Breast epithelium (tissue), 4 donors: ENCODE data around the gene ANTXR1. TPM values are rescaled to one million over a fixed set of nuclear protein-coding genes. Genes with fewer than 3 reads are reported as not detected.

Source experiments
- DNase-seq, 2 donors: peaks; one replicate each; pipeline ENCODE4 v3.0.0-alpha.2; 2019; ENCODE audit warnings: low spot score in 2 of 2
- H3K27ac ChIP-seq, 2 donors: fragments of 200-600 bp; sonication (generic) in 1 of 2; one replicate each; pipeline ENCODE4 v1.5.1; 2016 to 2019; ENCODE audit warnings: mild to moderate bottlenecking in 1 of 2
- H3K27me3 ChIP-seq, 2 donors: fragments of 200-600 bp; sonication (generic) in 1 of 2; one replicate each; pipeline versions ENCODE4 v1.5.1 to v1.6.0; 2017 to 2019; ENCODE audit warnings: control low read depth in 1 of 2, mild to moderate bottlenecking in 1 of 2
- H3K36me3 ChIP-seq: fragments of 200-600 bp; one replicate; pipeline ENCODE4 v1.5.1; 2019
- H3K4me1 ChIP-seq, 2 donors: fragments of 200-600 bp; sonication (generic); one replicate each; pipeline ENCODE4 v1.5.1; 2016 to 2019; ENCODE audit warnings: control low read depth in 1 of 2
- H3K4me3 ChIP-seq, 3 donors: fragments of 200-600 bp; sonication (generic); 1 replicate in 2 of 3; 2 replicates in 1 of 3; pipeline ENCODE4 v1.5.1; 2016 to 2019; ENCODE audit warnings: mild to moderate bottlenecking in 3 of 3, moderate library complexity in 2 of 3
- H3K9me3 ChIP-seq, 2 donors: fragments of 200-600 bp; sonication (generic) in 1 of 2; one replicate each; pipeline ENCODE4 v1.5.1; 2016 to 2019; ENCODE audit warnings: control low read depth in 1 of 2
- CTCF ChIP-seq, 3 donors: fragments of 450-650 bp; IDR thresholded peaks; one replicate each; pipeline ENCODE4 v1.5.1; 2016 to 2017; ENCODE audit warnings: antibody characterized with exemption in 3 of 3, mild to moderate bottlenecking in 3 of 3, moderate library complexity in 3 of 3
- POLR2A ChIP-seq: fragments of 450-650 bp; IDR thresholded peaks from one replicate; pipeline ENCODE4 v1.6.1; 2016; ENCODE audit warnings: antibody characterized with exemption, mild to moderate bottlenecking, moderate library complexity
- POLR2AphosphoS5 ChIP-seq, 3 donors: sonication (generic); formaldehyde crosslinking; IDR thresholded peaks; one replicate each; pipeline ENCODE4 v1.6.1; 2017; ENCODE audit warnings: antibody characterized with exemption in 3 of 3
- intact Hi-C: fragments of 100-400 bp; cut with DNase I; formaldehyde crosslinking; loops from one replicate; pipeline ENCODE4 v1.15.1; 2023; ENCODE audit warnings: low total_unique reads
- total RNA-seq, 3 donors: library from RNA; depleted of rRNA; stranded (reverse); fragments of >200 nt; gene quantifications; one replicate each; pipeline ENCODE4 v1.1.0, GENCODE V29; 2016

The ANTXR1 gene
- total RNA-seq, result 10 to 100 TPM; 52.7 to 72.8 (median 68.8) TPM

GRCh38 chr2:69013142-69013839 lies at the start of gene ANTXR1:
Gene ANTXR1 (plus strand): TSS chr2:69013179. CDS start chr2:69013500, 321 bp downstream.
- peak in 1 of 2 donors; percentile 41 for DNase-seq
- H3K27ac ChIP-seq, result peak within 1 kb of the TSS; percentile 76 to 92
- H3K4me3 ChIP-seq, result peak within 1 kb of the TSS; percentile 61 to 95 (median 69)
- TF ChIP-seq CTCF (IDR thresholded peaks at IDR 0.05) (peak in 1 of 3 donors; percentile 9), POLR2AphosphoS5 (IDR thresholded peaks at IDR 0.05) (peak in 2 of 3 donors; percentile 12 to 20), POLR2A (no peak)
- intact Hi-C loops, result loop anchor here (10.0 kb wide), 1 partner anchor 292 kb away; no protein-coding TSS in a partner anchor
- no peaks in the 10 kb centered on the region for H3K4me1 ChIP-seq
- H3K27me3 ChIP-seq, result no peaks in the 10 kb centered on the region
- H3K36me3 ChIP-seq, result no peaks in the 10 kb centered on the region
- no peaks in the 10 kb centered on the region for H3K9me3 ChIP-seq

GRCh38 chr2:68964282-68964681 lies 48.7 kb upstream of the ANTXR1 start:
- Histone ChIP-seq H3K4me1 (no peaks in the 10 kb centered on the region), H3K27me3 (no peaks in the 10 kb centered on the region), H3K9me3 (no peaks in the 10 kb centered on the region), H3K4me3 (no peak overlapping the region), H3K27ac (no peak overlapping the region), H3K36me3 (no peaks in the 10 kb centered on the region)
- DNase-seq, result no peak
- intact Hi-C loops, result no loop called here
- TF ChIP-seq CTCF (IDR thresholded peaks at IDR 0.05) (no peak), POLR2A (no peak), POLR2AphosphoS5 (IDR thresholded peaks at IDR 0.05) (no peak)

- H3K4me3 ChIP-seq, result no peak overlapping the region
- DNase-seq, result no peak
- H3K36me3 ChIP-seq, result no peaks in the 10 kb centered on the region
- H3K4me1 ChIP-seq, result no peaks in the 10 kb centered on the region
- H3K27ac ChIP-seq, result no peak overlapping the region
- H3K27me3 ChIP-seq, result no peaks in the 10 kb centered on the region
- H3K9me3 ChIP-seq, result no peaks in the 10 kb centered on the region
- intact Hi-C loops, result no loop called here
- TF ChIP-seq POLR2AphosphoS5 (IDR thresholded peaks at IDR 0.05) (no peak), POLR2A (no peak), CTCF (IDR thresholded peaks at IDR 0.05) (no peak)
These were observed 44.8 kb upstream of the ANTXR1 start for GRCh38 chr2:68968221-68968620.

GRCh38 chr2:68969736-68970490 lies 43.1 kb upstream of the ANTXR1 start:
- Histone ChIP-seq H3K27me3 (no peaks in the 10 kb centered on the region), H3K27ac (no peak overlapping the region), H3K4me3 (no peak overlapping the region), H3K36me3 (no peaks in the 10 kb centered on the region), H3K4me1 (no peaks in the 10 kb centered on the region), H3K9me3 (no peaks in the 10 kb centered on the region)
- DNase-seq, result no peak
- no peak for TF ChIP-seq POLR2A
- intact Hi-C loops, result no loop called here

- Histone ChIP-seq H3K9me3 (no peaks in the 10 kb centered on the region), H3K36me3 (no peaks in the 10 kb centered on the region), H3K4me1 (no peaks in the 10 kb centered on the region), H3K27ac (no peak overlapping the region), H3K4me3 (no peak overlapping the region), H3K27me3 (no peaks in the 10 kb centered on the region)
- no peak for DNase-seq
- intact Hi-C loops, result no loop called here
- TF ChIP-seq POLR2A (no peak), CTCF (IDR thresholded peaks at IDR 0.05) (no peak), POLR2AphosphoS5 (IDR thresholded peaks at IDR 0.05) (no peak)
These were observed 42.3 kb upstream of the ANTXR1 start for GRCh38 chr2:68970566-68971265.
